Measurements from ENCODE around the gene PDE8A. TPM values are rescaled to one million over a fixed set of nuclear protein-coding genes. Genes with fewer than 3 reads are reported as not detected.

PDE8A gene
- total RNA-seq, 1 donor, result 16.8 TPM

DNA sequence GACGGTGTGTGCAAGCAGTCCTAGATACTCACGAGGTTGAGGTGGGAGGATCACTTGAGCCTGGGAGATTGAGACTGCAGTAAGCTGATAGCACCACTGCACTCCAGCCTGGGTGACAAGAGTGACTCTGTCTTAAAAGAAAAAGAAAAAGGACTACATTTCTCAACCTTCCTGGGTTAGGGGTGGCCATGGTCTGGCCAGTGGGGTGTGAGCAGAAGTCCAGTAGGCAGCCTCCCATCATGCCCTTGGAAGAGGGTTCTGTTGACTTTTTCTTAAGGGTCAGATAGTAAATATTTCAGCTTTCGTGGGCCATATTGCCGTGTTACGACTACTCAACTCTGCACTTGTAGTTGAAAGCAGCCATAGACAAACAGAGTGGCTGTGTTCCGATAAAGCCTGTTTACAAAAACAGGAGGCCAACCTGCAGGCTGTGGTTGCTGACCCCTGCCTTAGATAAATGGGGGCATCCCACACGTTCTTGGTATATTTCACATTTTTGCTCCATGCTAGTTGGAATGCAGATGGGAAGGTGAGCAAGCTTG lies 31.0 kb upstream of the PDE8A start:
- no peak overlapping the region for H3K4me3 ChIP-seq (ENCODE audit: low read depth, low read length)
- no peak for DNase-seq (ENCODE audit: low read depth)
- TF ChIP-seq, protein P1, sequence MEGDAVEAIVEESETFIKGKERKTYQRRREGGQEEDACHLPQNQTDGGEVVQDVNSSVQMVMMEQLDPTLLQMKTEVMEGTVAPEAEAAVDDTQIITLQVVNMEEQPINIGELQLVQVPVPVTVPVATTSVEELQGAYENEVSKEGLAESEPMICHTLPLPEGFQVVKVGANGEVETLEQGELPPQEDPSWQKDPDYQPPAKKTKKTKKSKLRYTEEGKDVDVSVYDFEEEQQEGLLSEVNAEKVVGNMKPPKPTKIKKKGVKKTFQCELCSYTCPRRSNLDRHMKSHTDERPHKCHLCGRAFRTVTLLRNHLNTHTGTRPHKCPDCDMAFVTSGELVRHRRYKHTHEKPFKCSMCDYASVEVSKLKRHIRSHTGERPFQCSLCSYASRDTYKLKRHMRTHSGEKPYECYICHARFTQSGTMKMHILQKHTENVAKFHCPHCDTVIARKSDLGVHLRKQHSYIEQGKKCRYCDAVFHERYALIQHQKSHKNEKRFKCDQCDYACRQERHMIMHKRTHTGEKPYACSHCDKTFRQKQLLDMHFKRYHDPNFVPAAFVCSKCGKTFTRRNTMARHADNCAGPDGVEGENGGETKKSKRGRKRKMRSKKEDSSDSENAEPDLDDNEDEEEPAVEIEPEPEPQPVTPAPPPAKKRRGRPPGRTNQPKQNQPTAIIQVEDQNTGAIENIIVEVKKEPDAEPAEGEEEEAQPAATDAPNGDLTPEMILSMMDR (IDR thresholded peaks at IDR 0.05; ENCODE audit: insufficient read depth, low read depth, low read length), result no peak

DNA sequence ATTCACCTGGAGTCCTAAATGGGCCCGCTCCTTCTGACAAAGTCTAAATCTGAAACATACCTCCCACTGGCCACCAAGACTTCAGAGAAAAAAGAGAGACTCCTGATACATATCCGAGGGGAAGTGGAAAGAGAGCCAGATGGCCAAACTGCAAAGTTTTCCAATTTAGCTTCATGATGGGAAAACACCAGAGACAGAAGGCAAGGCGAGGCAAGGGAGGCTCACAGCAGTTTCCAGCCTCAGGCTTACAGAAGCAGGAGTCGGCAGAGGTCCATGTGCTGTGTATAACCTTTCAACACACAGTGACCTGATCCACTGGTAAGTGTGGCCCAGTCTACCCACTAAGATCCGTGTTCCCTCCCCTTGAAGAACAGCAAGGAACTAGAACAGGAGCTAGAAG lies 29.9 kb upstream of the PDE8A start:
- no peak for DNase-seq (ENCODE audit: low read depth)
- TF ChIP-seq, protein P1 (IDR thresholded peaks at IDR 0.05; ENCODE audit: insufficient read depth, low read depth, low read length), result no peak
- H3K4me3 ChIP-seq (ENCODE audit: low read depth, low read length), result no peak overlapping the region

GRCh38 chr15:84953136-84953535 lies 28.5 kb upstream of the PDE8A start:
- H3K4me3 ChIP-seq (ENCODE audit: low read depth, low read length), result no peak overlapping the region
- TF ChIP-seq, protein P1 (IDR thresholded peaks at IDR 0.05; ENCODE audit: insufficient read depth, low read depth, low read length), result no peak
- no peak for DNase-seq (ENCODE audit: low read depth)

- H3K4me3 ChIP-seq (ENCODE audit: low read depth, low read length), result no peak overlapping the region
These were observed 27.9 kb upstream of the PDE8A start for GRCh38 chr15:84953726-84954125.

GRCh38 chr15:84955089-84955848 lies 26.4 kb upstream of the PDE8A start:
- peak; percentile 81 for DNase-seq (ENCODE audit: low read depth)
- peak overlapping the region; percentile 40 for H3K4me3 ChIP-seq (ENCODE audit: low read depth, low read length)
- TF ChIP-seq, protein P1 (IDR thresholded peaks at IDR 0.05; ENCODE audit: insufficient read depth, low read depth, low read length), result peak; percentile 97

More at GRCh38 chr15:84953726-84954125, 27.9 kb upstream of the PDE8A start:
- DNase-seq (ENCODE audit: low read depth), result no peak
- TF ChIP-seq, protein P1 (IDR thresholded peaks at IDR 0.05; ENCODE audit: insufficient read depth, low read depth, low read length), result no peak

- TF ChIP-seq, protein P1 (IDR thresholded peaks at IDR 0.05; ENCODE audit: insufficient read depth, low read depth, low read length), result no peak
- DNase-seq (ENCODE audit: low read depth), result no peak
- no peak overlapping the region for H3K4me3 ChIP-seq (ENCODE audit: low read depth, low read length)
These were observed 25.5 kb upstream of the PDE8A start for GRCh38 chr15:84956199-84956598.

Data from fibroblast of villous mesenchyme (primary cell).